H9 (cell line): ENCODE results near the gene POU2F2. TPM values are rescaled to one million over a fixed set of nuclear protein-coding genes. Genes with fewer than 3 reads are reported as not detected.

Experiments used
- DNase-seq: peaks from one replicate; pipeline ENCODE4 v3.0.0-alpha.2; 2017
- H2AFZ ChIP-seq: one replicate; pipeline ENCODE4 v1.6.1; 2013; ENCODE audit warnings: mild to moderate bottlenecking, low read length, control low read depth, moderate library complexity
- H2AK5ac ChIP-seq: 2 replicates; pipeline ENCODE4 v1.6.1; 2013; ENCODE audit warnings: low read length, control low read depth, mixed read lengths; ENCODE audit not compliant: insufficient read length
- H2BK120ac ChIP-seq: one replicate; pipeline ENCODE4 v1.6.1; 2013; ENCODE audit warnings: low read depth, mild to moderate bottlenecking, low read length, control low read depth, inconsistent platforms; ENCODE audit not compliant: poor library complexity, severe bottlenecking
- H2BK12ac ChIP-seq: 2 replicates; pipeline ENCODE4 v1.6.1; 2013; ENCODE audit warnings: low read length, control low read depth, mixed read lengths, low read depth; ENCODE audit not compliant: insufficient read length
- H2BK15ac ChIP-seq: 2 replicates; pipeline ENCODE4 v1.6.1; 2013; ENCODE audit warnings: low read depth, low read length, control low read depth
- H2BK20ac ChIP-seq: one replicate; pipeline ENCODE4 v1.6.1; 2013; ENCODE audit warnings: low read depth, mild to moderate bottlenecking, low read length, control low read depth, inconsistent platforms; ENCODE audit not compliant: poor library complexity, severe bottlenecking
- H2BK5ac ChIP-seq: 2 replicates; pipeline ENCODE4 v1.6.1; 2013; ENCODE audit warnings: low read length, control low read depth, mixed read lengths; ENCODE audit not compliant: insufficient read length
- H3K14ac ChIP-seq: 2 replicates; pipeline ENCODE4 v1.6.1; 2013; ENCODE audit warnings: low read length, control low read depth; ENCODE audit not compliant: insufficient read depth
- H3K18ac ChIP-seq: 2 replicates; pipeline ENCODE4 v1.6.1; 2013; ENCODE audit warnings: low read depth, mild to moderate bottlenecking, mixed read lengths, low read length, control low read depth; ENCODE audit not compliant: insufficient read length
- H3K23ac ChIP-seq: 2 replicates; pipeline ENCODE4 v1.6.1; 2013; ENCODE audit warnings: low read length, control low read depth, mixed read lengths, low read depth; ENCODE audit not compliant: insufficient read length
- H3K23me2 ChIP-seq: 2 replicates; pipeline ENCODE4 v1.6.1; 2013; ENCODE audit warnings: low read depth, mild to moderate bottlenecking, mixed read lengths, low read length, control low read depth; ENCODE audit not compliant: insufficient read length, poor library complexity, severe bottlenecking
- H3K27ac ChIP-seq: 2 replicates; pipeline ENCODE4 v1.5.1; 2013; ENCODE audit warnings: low read length, control low read depth, mixed read lengths, low read depth; ENCODE audit not compliant: insufficient read length
- H3K27me3 ChIP-seq: 2 replicates; pipeline ENCODE4 v1.6.1; 2013; ENCODE audit warnings: low read length, control low read depth, inconsistent platforms; ENCODE audit not compliant: insufficient read depth
- H3K4ac ChIP-seq: 2 replicates; pipeline ENCODE4 v1.6.1; 2013; ENCODE audit warnings: low read depth, mild to moderate bottlenecking, control low read depth, inconsistent platforms, low read length, moderate library complexity
- H3K4me1 ChIP-seq: 2 replicates; pipeline ENCODE4 v1.6.1; 2013; ENCODE audit warnings: low read length, control low read depth, inconsistent platforms; ENCODE audit not compliant: insufficient read depth
- H3K4me2 ChIP-seq: 2 replicates; pipeline ENCODE4 v1.6.1; 2013; ENCODE audit warnings: low read length, control low read depth, mixed read lengths; ENCODE audit not compliant: insufficient read length, insufficient read depth
- H3K56ac ChIP-seq: 2 replicates; pipeline ENCODE4 v1.6.1; 2013; ENCODE audit warnings: low read depth, mild to moderate bottlenecking, mixed read lengths, low read length, control low read depth; ENCODE audit not compliant: insufficient read length
- H3K79me1 ChIP-seq: 2 replicates; pipeline ENCODE4 v1.6.1; 2013; ENCODE audit warnings: low read depth, mild to moderate bottlenecking, moderate library complexity, low read length, control low read depth, inconsistent platforms; ENCODE audit not compliant: insufficient read depth, poor library complexity, severe bottlenecking
- H3K79me2 ChIP-seq: 2 replicates; pipeline ENCODE4 v1.6.1; 2013; ENCODE audit warnings: low read length, control low read depth, inconsistent platforms; ENCODE audit not compliant: insufficient read depth
- H3K9ac ChIP-seq: 2 replicates; pipeline ENCODE4 v1.6.1; 2013; ENCODE audit warnings: low read length, control low read depth, mixed read lengths; ENCODE audit not compliant: insufficient read length; ENCODE audit errors: extremely low read depth
- H3K9me3 ChIP-seq: one replicate; pipeline ENCODE4 v1.6.1; 2013; ENCODE audit warnings: low read depth, low read length, inconsistent platforms; ENCODE audit not compliant: control insufficient read depth
- H3T11ph ChIP-seq: one replicate; pipeline ENCODE4 v1.6.1; 2013; ENCODE audit warnings: mild to moderate bottlenecking, low read length, control low read depth, inconsistent platforms
- H4K20me1 ChIP-seq: one replicate; pipeline ENCODE4 v1.6.1; 2013; ENCODE audit not compliant: control insufficient read depth, insufficient read length, insufficient read depth
- H4K5ac ChIP-seq: 2 replicates; pipeline ENCODE4 v1.6.1; 2013; ENCODE audit warnings: low read depth, mild to moderate bottlenecking, mixed read lengths, low read length, control low read depth; ENCODE audit not compliant: insufficient read length
- H4K8ac ChIP-seq: replicated peaks from 2 replicates; pipeline ENCODE4 v1.6.1; 2013; ENCODE audit warnings: low read length, control low read depth, mixed read lengths, low read depth; ENCODE audit not compliant: insufficient read length
- H4K91ac ChIP-seq: 2 replicates; pipeline ENCODE4 v1.6.1; 2013; ENCODE audit warnings: low read depth, mild to moderate bottlenecking, moderate library complexity, mixed read lengths, low read length, control low read depth; ENCODE audit not compliant: insufficient read length
- H3K27ac Mint-ChIP-seq, 3 experiments: 2 replicates in 2 of 3; 3 replicates in 1 of 3; pipeline ENCODE4 v1.8.0; 2020 to 2021; ENCODE audit warnings: mixed read lengths in 3 of 3, mild to moderate bottlenecking in 1 of 3, moderate library complexity in 1 of 3
- H3K27me3 Mint-ChIP-seq: 2 replicates; pipeline ENCODE4 v1.8.0; 2021; ENCODE audit warnings: low read depth, mild to moderate bottlenecking, moderate library complexity, mixed read lengths
- H3K36me3 Mint-ChIP-seq, 3 experiments: 2 replicates in 2 of 3; 3 replicates in 1 of 3; pipeline ENCODE4 v1.8.0; 2020 to 2021; ENCODE audit warnings: low read depth in 3 of 3, mixed read lengths in 3 of 3; ENCODE audit not compliant: insufficient read depth in 1 of 3
- H3K4me1 Mint-ChIP-seq, 2 experiments: 2 replicates each; pipeline ENCODE4 v1.8.0; 2020; ENCODE audit warnings: mixed read lengths in 2 of 2
- H3K4me3 Mint-ChIP-seq, 2 experiments: 2 replicates in 1 of 2; 3 replicates in 1 of 2; pipeline ENCODE4 v1.8.0; 2020 to 2021; ENCODE audit warnings: mild to moderate bottlenecking in 2 of 2, mixed read lengths in 2 of 2, moderate library complexity in 1 of 2
- H3K9me3 Mint-ChIP-seq, 2 experiments: 2 replicates in 1 of 2; 3 replicates in 1 of 2; pipeline ENCODE4 v1.8.0; 2020; ENCODE audit warnings: mild to moderate bottlenecking in 2 of 2, mixed read lengths in 2 of 2, moderate library complexity in 1 of 2
- CTCF ChIP-seq: fragments of 200-600 bp; sonication (generic); conservative IDR thresholded peaks from 3 replicates; pipeline ENCODE4 v1.8.0; 2021; ENCODE audit warnings: antibody characterized with exemption, mild to moderate bottlenecking
- WGBS: extraction: QIAGEN DNeasy Blood & Tissue Kit; methylation state at CpG from one replicate; pipeline ENCODE4 v1.1.7; 2013; ENCODE audit warnings: missing lambda C conversion rate, low lambda C conversion rate, mixed read lengths; ENCODE audit not compliant: insufficient read length; ENCODE audit errors: extremely low coverage; 5-methylcytosine and 5-hydroxymethylcytosine counted together
- total RNA-seq: library from RNA; stranded (reverse); gene quantifications from 2 replicates; pipeline ENCODE4 v1.2.1, GENCODE V29; 2021

Gene POU2F2
- total RNA-seq, 1 experiment from 2014 or later, result 2.9 TPM

DNA sequence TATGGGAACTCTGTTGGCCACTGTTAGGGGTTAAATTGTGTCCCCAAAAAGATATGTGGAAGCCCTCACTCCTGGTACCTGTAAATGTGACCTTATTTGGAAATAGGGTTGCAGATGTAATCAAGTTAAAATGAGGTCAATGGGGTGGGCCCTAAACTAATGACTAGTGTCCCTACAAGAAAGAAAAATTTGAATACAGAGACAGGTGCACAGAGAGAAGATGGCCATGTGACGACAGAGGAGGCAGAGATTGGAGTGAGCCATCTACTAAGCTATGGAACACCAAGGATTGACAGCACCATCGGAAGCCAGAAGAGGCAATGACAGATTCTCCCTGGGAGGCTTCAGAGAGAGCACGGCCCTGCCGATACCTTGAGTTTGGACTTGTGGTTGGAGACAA lies 16.5 kb downstream of the POU2F2 start:
- no CpG with 5 or more reads among the region's 4 CpGs for WGBS
- H3K4me3 Mint-ChIP-seq, result no peak overlapping the region
- H2BK12ac ChIP-seq, result no peak overlapping the region

More for the DNA sequence above, 16.5 kb downstream of the POU2F2 start:
- DNase-seq, result no peak
- Histone ChIP-seq H3K56ac (no peak overlapping the region), H2BK15ac (no peak overlapping the region), H3K79me2 (no peaks in the 10 kb centered on the region), H3K9ac (no peak overlapping the region), H2BK20ac (no peak overlapping the region), H3K23me2 (no peaks in the 10 kb centered on the region), H3K79me1 (no peaks in the 10 kb centered on the region), H2AFZ (no peak overlapping the region), H4K91ac (no peak overlapping the region), H3T11ph (no peak overlapping the region), H3K23ac (no peak overlapping the region), H4K20me1 (no peaks in the 10 kb centered on the region), H3K27ac (no peak overlapping the region), H4K8ac (no peak overlapping the region), H3K27me3 (no peaks in the 10 kb centered on the region), H2BK5ac (no peak overlapping the region), H3K14ac (no peak overlapping the region), H3K4me1 (peaks cover 6% of the 10 kb centered on the region; the same call in 1 of the 2 replicates), H3K18ac (no peak overlapping the region), H3K4ac (no peak overlapping the region), H2BK120ac (no peak overlapping the region), H3K4me2 (no peak overlapping the region), H4K5ac (no peak overlapping the region), H3K9me3 (no peaks in the 10 kb centered on the region), H2AK5ac (no peak overlapping the region)
- peaks cover 20 to 21% of the 10 kb centered on the region in 2 experiments for H3K4me1 Mint-ChIP-seq
- no peak overlapping the region for H3K27ac Mint-ChIP-seq
- peaks cover 2% of the 10 kb centered on the region for H3K27me3 Mint-ChIP-seq
- H3K9me3 Mint-ChIP-seq, result no peaks in the 10 kb centered on the region
- TF ChIP-seq CTCF, result no peak
- H3K36me3 Mint-ChIP-seq, result no peaks in the 10 kb centered on the region
